Ascending aorta (tissue), 2 donors: ENCODE data around the gene NFASC. TPM values are rescaled to one million over a fixed set of nuclear protein-coding genes. Genes with fewer than 3 reads are reported as not detected.
A peak's percentile ranks its signal among the peaks of the same experiment; 100 is the strongest.

Experiments
- DNase-seq, 2 donors: peaks; one replicate each; pipeline ENCODE4 v3.0.0-alpha.2; 2019; ENCODE audit warnings: low spot score in 2 of 2
- H3K27ac ChIP-seq, 2 donors: fragments of 200-600 bp; sonication (generic); one replicate each; pipeline ENCODE4 v1.5.1; 2016 to 2017; ENCODE audit warnings: mild to moderate bottlenecking in 1 of 2
- H3K27me3 ChIP-seq: fragments of 200-600 bp; sonication (generic); one replicate; pipeline ENCODE4 v1.5.1; 2017
- H3K36me3 ChIP-seq, 2 donors: fragments of 200-600 bp; sonication (generic); one replicate each; pipeline ENCODE4 v1.5.1; 2016
- H3K4me1 ChIP-seq, 2 donors: fragments of 200-600 bp; sonication (generic); one replicate each; pipeline ENCODE4 v1.5.1; 2016 to 2017; ENCODE audit warnings: mild to moderate bottlenecking in 1 of 2
- H3K4me3 ChIP-seq, 2 donors: fragments of 200-600 bp; sonication (generic); one replicate each; pipeline ENCODE4 v1.5.1; 2016 to 2017; ENCODE audit warnings: mild to moderate bottlenecking in 1 of 2
- H3K9me3 ChIP-seq, 2 donors: fragments of 200-600 bp; sonication (generic); one replicate each; pipeline ENCODE4 v1.5.1; 2016
- CTCF ChIP-seq, 3 experiments: fragments of 200-600 bp in 2 of 3; fragments of 450-650 bp in 1 of 3; sonication (generic) in 2 of 3; IDR thresholded peaks; one replicate each; pipeline ENCODE4 v1.5.1; 2016 to 2019; ENCODE audit warnings: antibody characterized with exemption in 3 of 3, mild to moderate bottlenecking in 1 of 3, moderate library complexity in 1 of 3
- intact Hi-C: fragments of 100-400 bp; cut with DNase I; formaldehyde crosslinking; loops from one replicate; pipeline ENCODE4 v1.15.1; 2023
- total RNA-seq: library from RNA; depleted of rRNA; stranded (reverse); fragments of >200 nt; gene quantifications from one replicate; pipeline ENCODE4 v1.1.0, GENCODE V29; 2016

Gene NFASC
- total RNA-seq, 1 donor from 2014 or later = 44.0 TPM

DNA sequence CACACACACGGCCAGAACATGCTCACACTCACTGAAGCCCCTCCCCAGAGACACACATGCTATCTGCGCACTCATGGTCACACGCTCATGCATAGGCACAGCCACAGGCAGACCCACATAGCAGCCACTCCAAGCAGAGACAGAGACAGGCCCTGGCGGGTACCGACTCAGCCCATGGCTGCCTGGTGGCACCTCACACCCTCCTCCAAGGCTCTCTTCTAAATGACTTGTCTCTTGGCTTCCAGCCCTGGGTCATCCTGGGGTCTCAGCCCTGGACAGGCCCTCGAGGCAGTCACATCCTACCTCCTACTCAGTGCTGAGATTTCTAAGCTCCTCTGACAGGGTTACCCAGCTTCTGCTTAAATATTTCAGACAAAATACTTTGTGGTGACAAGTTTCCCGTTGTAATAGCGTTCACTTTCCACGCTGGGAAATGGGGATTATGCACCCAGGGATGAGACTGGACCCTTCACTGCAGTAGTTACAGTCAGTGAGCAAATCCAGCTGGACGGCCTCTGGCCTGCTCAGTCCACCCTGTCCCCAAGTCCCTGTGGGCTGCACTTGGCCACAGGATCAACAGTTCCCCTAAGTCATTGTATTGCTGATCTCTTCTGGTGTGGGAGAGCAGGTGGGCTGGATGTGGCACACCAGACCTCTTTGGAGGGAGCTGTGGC, 2.9 kb upstream of the NFASC start:
- no peaks in the 10 kb centered on the region for H3K27me3 ChIP-seq
- no peaks in the 10 kb centered on the region for H3K36me3 ChIP-seq
- H3K4me3 ChIP-seq = no peak overlapping the region
- no peaks in the 10 kb centered on the region for H3K9me3 ChIP-seq
- DNase-seq = peak in 1 of 2 donors; percentile 48
- intact Hi-C loops = no loop called here
- no peak for TF ChIP-seq CTCF (IDR thresholded peaks at IDR 0.05)
- H3K4me1 ChIP-seq = no peaks in the 10 kb centered on the region
- H3K27ac ChIP-seq = no peak overlapping the region

DNA sequence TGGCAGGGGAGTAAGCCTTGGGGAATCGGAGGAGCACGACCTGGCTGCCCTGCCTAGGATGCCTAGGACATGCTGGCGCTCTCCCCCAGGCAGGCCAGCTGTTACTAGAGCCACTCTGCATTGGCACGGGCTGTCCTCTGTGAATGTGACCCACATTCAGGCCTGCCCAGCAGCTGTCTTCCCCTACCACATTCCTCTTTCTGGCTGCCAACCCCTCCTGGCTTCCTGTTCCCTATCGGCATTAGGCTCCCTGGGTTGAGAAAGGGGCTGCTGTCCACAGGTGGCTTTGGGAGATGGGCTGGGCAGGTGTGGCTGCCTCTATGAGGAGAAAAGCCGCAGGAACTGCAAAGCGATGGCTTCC, 2.3 kb upstream of the NFASC start:
- H3K27ac ChIP-seq = no peak overlapping the region
- H3K36me3 ChIP-seq = no peaks in the 10 kb centered on the region
- H3K27me3 ChIP-seq = no peaks in the 10 kb centered on the region
- H3K4me3 ChIP-seq = no peak overlapping the region
- intact Hi-C loops = no loop called here
- no peaks in the 10 kb centered on the region for H3K4me1 ChIP-seq
- no peaks in the 10 kb centered on the region for H3K9me3 ChIP-seq
- TF ChIP-seq CTCF (IDR thresholded peaks at IDR 0.05) = no peak
- DNase-seq = peak in 1 of 2 donors; percentile 53

GRCh38 chr1:204869097-204869496, 1.6 kb upstream of the NFASC start:
- no peaks in the 10 kb centered on the region for H3K36me3 ChIP-seq
- H3K9me3 ChIP-seq = no peaks in the 10 kb centered on the region
- no peaks in the 10 kb centered on the region for H3K4me1 ChIP-seq
- TF ChIP-seq CTCF (IDR thresholded peaks at IDR 0.05) = no peak
- intact Hi-C loops = no loop called here
- no peak for DNase-seq
- no peaks in the 10 kb centered on the region for H3K27me3 ChIP-seq
- H3K4me3 ChIP-seq = no peak overlapping the region
- H3K27ac ChIP-seq = no peak overlapping the region

DNA sequence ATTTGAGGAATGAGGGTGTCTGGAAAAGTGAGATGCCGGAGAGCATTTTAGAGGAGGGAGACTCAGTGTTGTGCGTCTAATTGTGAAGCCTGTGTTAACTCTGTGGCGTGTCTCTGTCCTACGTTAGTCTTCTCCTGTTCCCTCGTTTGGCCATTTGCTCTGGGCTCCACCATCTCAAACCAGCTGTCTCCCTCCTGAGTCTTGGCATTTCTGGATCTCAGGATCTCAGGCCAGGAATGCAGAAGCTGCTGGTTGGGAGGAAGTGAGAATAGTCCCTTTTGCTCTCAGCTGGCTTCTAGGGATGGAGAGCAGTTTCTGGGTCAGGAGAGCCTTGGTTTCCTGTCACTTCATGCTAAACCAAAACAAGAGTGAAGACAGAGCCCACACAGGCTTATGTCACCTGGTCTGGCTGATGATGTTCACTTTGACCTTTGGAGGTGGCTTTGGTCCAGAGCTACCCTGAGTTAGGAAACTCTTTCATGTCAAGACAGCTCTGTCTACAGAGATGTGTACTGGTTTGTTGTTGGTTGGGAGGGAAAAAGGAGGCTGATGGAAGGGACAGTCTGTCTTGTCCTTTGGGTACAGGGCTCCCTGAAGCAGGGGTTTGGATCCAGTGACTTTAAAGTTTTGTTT, 859 bp downstream of the NFASC start:
- Histone ChIP-seq H3K27ac (no peak overlapping the region), H3K27me3 (no peaks in the 10 kb centered on the region), H3K4me3 (no peak overlapping the region), H3K9me3 (no peaks in the 10 kb centered on the region), H3K4me1 (no peaks in the 10 kb centered on the region), H3K36me3 (no peaks in the 10 kb centered on the region)
- intact Hi-C loops = no loop called here
- no peak for DNase-seq
- TF ChIP-seq CTCF (IDR thresholded peaks at IDR 0.05) = no peak

- Histone ChIP-seq H3K27me3 (no peaks in the 10 kb centered on the region), H3K9me3 (no peaks in the 10 kb centered on the region), H3K4me3 (no peak overlapping the region), H3K36me3 (no peaks in the 10 kb centered on the region), H3K27ac (no peak overlapping the region), H3K4me1 (no peaks in the 10 kb centered on the region)
- intact Hi-C loops = no loop called here
- DNase-seq = no peak
- no peak for TF ChIP-seq CTCF (IDR thresholded peaks at IDR 0.05)
Measured at GRCh38 chr1:204872262-204872881, 1.7 kb downstream of the NFASC start.
